HTR-8/SVneo (cell line): ENCODE measurements around the gene HIBADH.
"Not testable (repeated sequence)": the region's sequence is repeated elsewhere in the genome, so short reads cannot be mapped to it uniquely, and the experiment has no call there.

Experiments used
- DNase-seq: peaks from one replicate; pipeline ENCODE4 v3.0.0; 2011; ENCODE audit warnings: low spot score, mixed read lengths; ENCODE audit not compliant: insufficient read length
- FAIRE-seq: peaks from 2 replicates; lab custom pipeline; 2011; peaks lifted over from hg19 to GRCh38; lab: Jason Lieb, UNC

HIBADH gene

GRCh38 chr7:27518561-27519350, 143.9 kb downstream of the HIBADH start:
- FAIRE-seq = no peak
- DNase-seq = no peak

- FAIRE-seq (no peak), DNase-seq (no peak)
These were observed 146.3 kb downstream of the HIBADH start for GRCh38 chr7:27516421-27516820.

DNA sequence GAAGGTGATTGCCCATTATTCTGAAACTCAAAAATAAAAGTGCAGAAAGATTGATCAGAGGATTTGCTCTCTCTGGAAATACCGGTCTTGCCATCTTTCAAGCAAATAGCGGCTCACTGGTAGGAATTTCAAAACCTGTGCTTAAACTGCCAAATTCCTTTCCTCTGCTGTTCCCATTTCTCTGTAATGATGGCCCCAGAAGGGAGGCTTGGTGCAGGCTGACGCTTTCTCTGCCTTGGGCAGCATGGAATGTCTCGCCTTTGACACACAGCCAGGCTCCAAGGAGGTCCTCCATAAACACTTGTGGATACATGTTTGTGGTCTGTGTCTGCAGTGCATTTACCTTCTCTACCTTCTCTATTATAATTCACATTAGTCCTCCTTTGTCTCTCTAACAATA, 146.8 kb downstream of the HIBADH start:
- no peak for DNase-seq
- no peak for FAIRE-seq

DNA sequence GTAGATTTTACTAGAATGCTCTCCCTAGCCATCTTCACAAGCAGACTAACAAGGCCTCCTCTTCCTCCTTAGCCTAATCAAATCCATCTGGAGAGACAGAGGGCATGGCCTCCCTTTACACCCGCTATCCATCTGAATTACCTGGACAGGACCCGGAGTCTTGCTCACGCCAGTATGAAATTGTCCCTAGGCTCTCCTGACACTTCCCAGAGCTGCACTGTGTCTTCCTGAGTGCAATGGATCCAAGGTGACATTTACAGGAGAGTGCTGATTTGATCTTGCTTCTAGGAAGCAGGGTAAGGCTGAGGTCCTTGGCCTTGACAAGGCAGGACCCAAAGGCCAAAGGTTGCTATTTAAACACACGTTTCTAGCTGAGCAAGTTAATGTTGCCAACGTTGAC, 147.8 kb downstream of the HIBADH start:
- DNase-seq (no peak), FAIRE-seq (no peak)

- DNase-seq = no peak
- no peak for FAIRE-seq
These were observed 148.8 kb downstream of the HIBADH start for GRCh38 chr7:27513885-27514284.

DNA sequence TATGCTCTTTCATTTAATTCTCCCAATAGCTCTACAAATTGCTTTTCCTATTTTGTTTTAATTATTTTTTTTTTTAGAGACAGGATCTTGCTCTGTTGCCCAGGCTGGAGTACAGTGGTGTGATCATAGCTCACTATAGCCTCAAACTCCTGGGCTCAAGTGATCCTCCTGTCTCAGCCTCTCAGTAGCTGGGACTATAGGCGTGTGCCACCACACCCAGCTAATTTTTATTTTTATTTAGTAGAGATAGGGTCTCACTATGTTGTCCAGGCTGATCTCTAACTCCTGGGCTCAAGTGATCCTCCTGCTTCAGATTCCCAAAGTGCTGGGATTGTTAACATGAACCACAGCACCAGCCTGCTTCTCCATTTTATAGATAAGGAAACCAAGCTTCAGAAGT, 151.3 kb downstream of the HIBADH start:
- not testable (repeated sequence) for DNase-seq, FAIRE-seq

DNA sequence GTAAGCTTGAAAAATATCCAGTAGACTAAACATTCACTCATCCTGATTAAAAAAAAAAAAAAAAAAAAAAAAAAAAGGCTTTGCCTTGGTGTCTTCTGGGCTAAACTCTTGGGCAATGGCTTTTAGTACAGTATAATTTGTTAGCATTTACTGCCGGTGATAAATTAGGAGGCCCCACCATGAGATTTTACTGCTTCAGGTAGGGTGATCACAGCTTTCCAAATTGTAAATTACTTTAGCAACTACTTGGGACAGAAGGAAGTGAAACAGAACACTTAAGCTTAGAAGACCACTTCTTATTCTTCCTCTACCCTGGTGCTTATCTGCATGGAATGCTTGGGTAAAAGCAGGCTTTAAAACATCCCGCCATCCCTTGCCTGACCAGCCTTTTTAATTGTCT, 152.1 kb downstream of the HIBADH start:
- FAIRE-seq (no peak), DNase-seq (no peak)

- not testable (repeated sequence) for DNase-seq, FAIRE-seq
These were observed 160.8 kb downstream of the HIBADH start for GRCh38 chr7:27501879-27502278.

DNA sequence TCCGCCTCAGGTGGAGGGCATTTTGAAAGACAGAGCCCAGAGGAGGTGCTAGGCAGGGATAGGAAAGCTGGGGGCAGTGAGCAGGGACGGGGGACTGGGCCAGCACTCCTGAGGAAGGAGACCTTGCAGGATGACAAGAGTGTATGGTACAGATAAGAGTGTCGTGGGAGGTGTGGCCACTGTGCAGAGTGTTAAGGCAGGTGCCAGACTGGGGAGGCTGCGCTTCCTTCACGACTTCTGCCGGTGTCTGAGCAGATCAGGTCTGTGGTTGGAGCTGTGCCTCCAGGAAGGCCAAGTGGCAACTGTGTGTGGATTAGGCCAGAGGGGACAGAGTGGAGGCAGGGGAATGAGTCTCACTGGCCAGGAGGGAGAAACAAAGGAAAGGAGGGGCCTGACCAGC, 161.7 kb downstream of the HIBADH start:
- FAIRE-seq (no peak), DNase-seq (no peak)

DNA sequence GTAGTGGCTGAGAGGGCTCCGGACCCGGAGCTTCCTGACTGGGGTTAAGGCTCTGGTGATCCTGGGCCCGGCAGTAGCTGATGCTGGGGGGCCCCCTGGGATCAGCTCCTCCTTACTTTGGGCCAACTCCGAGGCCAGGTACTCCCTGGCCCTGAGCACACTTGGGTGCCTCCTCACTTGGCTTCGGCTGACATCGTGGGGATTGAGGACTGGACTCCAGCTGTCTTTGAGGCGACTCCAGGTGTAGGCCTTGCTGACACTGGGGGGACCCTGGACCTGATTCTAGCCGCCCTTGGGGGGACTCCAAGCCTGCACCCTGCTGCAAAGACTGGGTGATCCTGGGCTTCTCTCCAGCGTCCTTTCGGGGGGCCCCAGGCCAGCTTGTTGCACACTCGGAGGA, 170.5 kb downstream of the HIBADH start:
- FAIRE-seq (no peak), DNase-seq (no peak)

GRCh38 chr7:27491534-27491933, 171.1 kb downstream of the HIBADH start:
- DNase-seq (no peak), FAIRE-seq (no peak)

DNA sequence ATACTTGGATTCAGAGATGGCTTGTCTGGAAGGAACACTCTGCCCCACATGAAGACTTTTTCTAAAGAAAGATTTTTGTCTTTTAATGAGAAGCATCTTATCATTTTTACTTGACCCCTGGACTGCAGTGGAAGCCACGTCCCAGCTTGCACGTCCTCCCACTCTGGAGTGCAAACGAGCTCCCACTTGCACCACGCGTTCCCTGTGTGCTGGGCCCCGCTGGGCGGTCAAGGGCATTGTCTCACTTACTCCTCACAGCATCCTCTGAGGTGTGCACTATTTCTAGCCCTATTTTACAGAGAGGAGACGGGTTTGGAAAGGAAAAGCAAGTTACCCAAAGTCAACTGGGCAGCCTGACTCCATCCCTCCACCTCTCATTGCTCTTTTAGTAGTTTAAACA, 175.2 kb downstream of the HIBADH start:
- DNase-seq (no peak), FAIRE-seq (no peak)

- DNase-seq (no peak), FAIRE-seq (no peak)
These were observed 178.2 kb downstream of the HIBADH start for GRCh38 chr7:27484451-27484850.

GRCh38 chr7:27482219-27482618, 180.5 kb downstream of the HIBADH start:
- FAIRE-seq (no peak), DNase-seq (no peak)

DNA sequence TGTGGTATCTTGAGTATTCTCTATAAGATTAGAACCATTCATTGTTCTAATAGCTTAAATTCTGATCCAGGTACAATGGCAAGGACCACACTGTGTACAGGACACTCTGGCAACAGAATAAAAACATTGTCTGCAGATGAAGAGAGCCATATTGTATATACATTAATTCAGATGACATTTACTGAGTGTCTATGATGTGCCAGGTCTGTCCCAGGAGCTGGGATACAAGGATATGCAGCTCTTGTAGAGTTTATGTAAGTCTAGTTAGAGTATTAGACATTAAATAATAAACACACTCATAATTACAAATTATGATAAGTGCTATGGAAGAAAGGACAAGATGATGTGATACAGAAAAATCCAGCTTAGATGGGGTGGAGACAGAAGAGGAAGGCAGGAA, 184.1 kb downstream of the HIBADH start:
- FAIRE-seq (no peak), DNase-seq (no peak)

- DNase-seq = no peak
- FAIRE-seq = no peak
These were observed 184.6 kb downstream of the HIBADH start for GRCh38 chr7:27478084-27478483.

- FAIRE-seq (no peak), DNase-seq (no peak)
These were observed 186.2 kb downstream of the HIBADH start for GRCh38 chr7:27476493-27476892.
